GM23248 (cell line): ENCODE measurements around the gene UPK3BL1.
"Not testable (repeated sequence)": the region's sequence is repeated elsewhere in the genome, so short reads cannot be mapped to it uniquely, and the experiment has no call there.

Experiments
- EZH2 ChIP-seq: fragments of 200-600 bp; sonication (generic); IDR thresholded peaks from 2 replicates; pipeline ENCODE4 v1.6.1; 2018; ENCODE audit warnings: antibody characterized with exemption, mild to moderate bottlenecking; ENCODE audit not compliant: insufficient read depth, poor library complexity, severe bottlenecking
- EZH2phosphoT487 ChIP-seq: fragments of 200-600 bp; sonication (generic); IDR thresholded peaks from 2 replicates; pipeline ENCODE4 v1.6.1; 2018; ENCODE audit warnings: antibody characterized with exemption, moderate library complexity, mild to moderate bottlenecking, low read depth; ENCODE audit not compliant: insufficient read depth

DNA sequence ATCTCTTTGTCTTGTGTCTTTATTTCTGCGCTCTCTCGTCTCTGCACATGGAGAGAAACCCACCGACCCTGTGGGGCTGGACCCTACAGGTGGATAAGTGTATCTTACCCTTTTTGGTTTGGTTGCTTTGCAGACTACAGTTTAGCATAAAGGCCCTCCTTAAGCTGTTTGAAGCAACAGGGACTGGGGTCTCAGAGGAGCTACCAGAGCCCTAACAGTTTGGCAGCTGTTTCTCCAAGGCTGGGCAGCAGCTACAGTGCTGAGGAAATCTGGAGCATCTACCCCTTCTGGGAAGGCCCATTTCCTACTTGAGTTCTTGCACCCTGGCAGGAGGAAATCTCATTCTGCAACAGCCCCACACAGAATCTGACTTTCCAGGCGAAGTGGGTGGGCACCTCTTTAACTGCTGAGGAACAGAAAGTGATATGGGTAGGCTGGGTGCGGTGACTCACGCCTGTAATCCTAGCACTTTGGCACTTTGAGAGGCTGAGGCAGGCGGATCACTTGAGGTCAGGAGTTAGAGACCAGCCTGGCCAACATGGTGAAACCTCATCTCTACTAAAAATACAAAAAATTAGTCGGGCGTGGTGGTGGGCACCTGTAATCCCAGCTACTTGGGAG lies 31.0 kb upstream of the UPK3BL1 start:
- not testable (repeated sequence) for TF ChIP-seq EZH2, EZH2phosphoT487
